H1 (cell line): ENCODE data around the gene GSX1. TPM values are rescaled to one million over a fixed set of nuclear protein-coding genes. Genes with fewer than 3 reads are reported as not detected.

Source experiments
- EGR1 ChIP-seq: IDR thresholded peaks from 2 replicates; pipeline ENCODE4 v1.6.1; 2011; ENCODE audit warnings: low read depth, low read length, borderline replicate concordance
- GABPA ChIP-seq: IDR thresholded peaks from 2 replicates; pipeline ENCODE4 v1.6.1; 2011; ENCODE audit warnings: mild to moderate bottlenecking, low read length, moderate library complexity, borderline replicate concordance; ENCODE audit not compliant: insufficient read depth
- KDM1A ChIP-seq: fragments of 200-600, 300-600 bp; sonication (generic); IDR thresholded peaks from 2 replicates; pipeline ENCODE4 v1.7.1; 2016; ENCODE audit warnings: mild to moderate bottlenecking, low read length, borderline replicate concordance
- SIN3A ChIP-seq, 2 experiments: IDR thresholded peaks in 1 of 2; conservative IDR thresholded peaks in 1 of 2; 2 replicates each; pipeline ENCODE4 v1.6.1; 2011 to 2012; ENCODE audit warnings: low read length in 2 of 2, improper control_type of control experiment in 1 of 2, low read depth in 1 of 2, mild to moderate bottlenecking in 1 of 2
- polyA plus RNA-seq, 7 experiments: library from polyadenylated mRNA; depleted of rRNA in 3 of 7; stranded (reverse) in 5 of 7; unstranded in 2 of 7; fragments of >200 nt in 5 of 7; fragments of 200-250 nt in 2 of 7; gene quantifications; 1 replicate in 5 of 7; 2 replicates in 1 of 7; 4 replicates in 1 of 7; pipeline versions ENCODE4 v1.2.1 to v1.2.3, GENCODE V29; 2011 to 2013; ENCODE audit warnings: missing spikeins in 2 of 7, mixed read lengths in 2 of 7
- total RNA-seq: library from RNA; stranded (reverse); fragmentation: NEBNext Ultra II Directional; extraction: Animal tissue kit (Norgen Biotek cat#: 25700); gene quantifications from 2 replicates; pipeline ENCODE4 v1.2.1, GENCODE V29; 2021

GSX1 gene
- total and polyA plus RNA-seq, 2 of the 8 experiments (the other 6 are each of a cell fraction or from before 2014, with no cell fraction given) = not detected

DNA sequence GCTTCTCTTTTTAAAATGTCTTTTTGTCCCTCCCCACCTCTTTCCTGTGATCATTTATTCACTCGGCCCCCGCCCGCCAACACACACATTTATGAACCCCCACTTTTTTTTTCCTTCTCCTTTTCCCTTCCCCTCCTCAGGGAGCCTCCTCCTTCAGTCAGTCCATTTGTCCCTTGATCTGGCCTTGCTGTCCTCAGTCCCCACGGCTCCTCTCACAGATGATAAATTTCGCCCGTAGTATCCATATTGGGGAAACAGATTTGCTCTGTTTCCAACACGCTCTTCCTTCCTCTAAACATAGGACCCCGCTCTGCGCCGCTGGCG lies 2.0 kb downstream of the GSX1 start (continued):
- no peak for TF ChIP-seq SIN3A (conservative IDR thresholded peaks at IDR 0.05 in 1 of 2, IDR thresholded peaks at IDR 0.05 in 1 of 2; ENCODE audit: low read depth in 1 of 2, low read length in 2 of 2)
- TF ChIP-seq EGR1 = no peak
- TF ChIP-seq GABPA = no peak
- no peak for TF ChIP-seq KDM1A
- TF ChIP-seq, all 59 proteins: peak for 0
